Activated CD4-positive, alpha-beta T cell treated with anti-CD3 and anti-CD28 coated beads, Interleukin-2, amount 10 ng/mL, durations not matched to agents 24 days and 14 days (primary cell): ENCODE results near the gene WDR18. TPM values are rescaled to one million over a fixed set of nuclear protein-coding genes. Genes with fewer than 3 reads are reported as not detected.
"Not testable (repeated sequence)": the region's sequence is repeated elsewhere in the genome, so short reads cannot be mapped to it uniquely, and the experiment has no call there.

Experiments used
- DNase-seq: peaks from one replicate; pipeline ENCODE4 v3.0.0; 2022
- H3K27ac Mint-ChIP-seq: one replicate; pipeline ENCODE4 v1.8.0; 2022; ENCODE audit warnings: mild to moderate bottlenecking, mixed read lengths
- H3K27me3 Mint-ChIP-seq: one replicate; pipeline ENCODE4 v1.8.0; 2022; ENCODE audit warnings: mixed read lengths
- H3K36me3 Mint-ChIP-seq: one replicate; pipeline ENCODE4 v1.8.0; 2022; ENCODE audit warnings: low read depth, mild to moderate bottlenecking, mixed read lengths
- H3K4me1 Mint-ChIP-seq: one replicate; pipeline ENCODE4 v1.8.0; 2021; ENCODE audit warnings: mixed read lengths
- H3K4me3 Mint-ChIP-seq: one replicate; pipeline ENCODE4 v1.8.0; 2022; ENCODE audit warnings: mild to moderate bottlenecking, moderate library complexity, mixed read lengths
- H3K9me3 Mint-ChIP-seq: one replicate; pipeline ENCODE4 v1.8.0; 2021; ENCODE audit warnings: mixed read lengths
- intact Hi-C: fragments of 100-400 bp; cut with micrococcal nuclease; formaldehyde crosslinking; loops from one replicate; pipeline ENCODE4 v1.15.1; 2023
- total RNA-seq: library from RNA; stranded (reverse); gene quantifications from 2 replicates; pipeline ENCODE4 v1.2.3, GENCODE V29; 2022

Gene WDR18
- total RNA-seq, 1 donor from 2014 or later: 111 TPM

DNA sequence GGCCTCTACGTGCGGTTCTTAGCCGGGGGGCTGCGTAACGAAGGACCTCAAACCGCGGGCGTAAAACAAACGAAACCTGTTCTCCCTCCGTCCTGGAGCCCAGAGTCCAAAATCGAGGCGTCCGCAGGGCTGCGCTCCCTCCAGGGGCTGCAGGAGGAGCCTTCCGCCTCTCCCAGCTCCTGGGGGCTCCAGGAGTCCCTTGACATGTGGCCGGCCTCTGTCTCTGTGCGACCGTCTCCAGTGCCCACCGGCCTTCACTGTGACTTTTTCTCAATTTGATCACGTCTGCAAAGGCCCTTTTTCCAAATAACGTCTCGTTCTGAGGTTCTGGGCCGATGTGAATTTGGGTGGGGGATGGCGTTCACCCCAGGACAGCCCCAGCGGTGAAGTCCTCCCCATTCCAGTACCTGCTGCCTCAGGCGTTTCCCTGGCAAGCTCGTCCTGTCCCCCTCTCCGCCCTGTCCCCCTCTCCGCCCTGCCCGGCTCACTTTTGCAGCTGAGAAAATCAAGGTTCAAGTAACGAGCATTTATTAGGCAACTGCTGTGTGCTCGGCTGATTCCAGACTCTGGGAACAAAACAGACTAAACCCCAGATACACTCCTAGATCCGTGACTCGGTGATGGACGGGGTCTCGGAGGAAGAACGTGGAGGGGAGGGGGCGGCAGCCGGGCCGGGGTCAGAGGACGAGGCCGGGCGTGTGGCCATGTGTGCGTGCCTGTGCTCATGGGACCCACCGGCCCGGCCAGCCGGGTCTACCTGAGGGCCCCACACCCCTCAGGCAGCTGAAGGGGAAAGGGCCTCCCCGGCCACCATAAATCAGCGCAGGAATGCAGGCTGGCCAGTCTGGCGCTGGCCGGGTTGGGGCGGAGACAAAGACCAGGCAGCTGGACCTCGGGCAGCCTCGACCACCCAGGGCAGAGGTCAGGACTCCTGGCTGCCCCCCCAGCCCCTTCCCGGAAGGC is 28.1 kb upstream of the WDR18 start:
- Mint-ChIP-seq H3K4me3 (no peak overlapping the region), H3K9me3 (no peaks in the 10 kb centered on the region), H3K27ac (no peak overlapping the region), H3K27me3 (no peaks in the 10 kb centered on the region), H3K4me1 (peaks cover 6% of the 10 kb centered on the region), H3K36me3 (peaks cover 4% of the 10 kb centered on the region)
- no peak for DNase-seq
- intact Hi-C loops: no loop called here

DNA sequence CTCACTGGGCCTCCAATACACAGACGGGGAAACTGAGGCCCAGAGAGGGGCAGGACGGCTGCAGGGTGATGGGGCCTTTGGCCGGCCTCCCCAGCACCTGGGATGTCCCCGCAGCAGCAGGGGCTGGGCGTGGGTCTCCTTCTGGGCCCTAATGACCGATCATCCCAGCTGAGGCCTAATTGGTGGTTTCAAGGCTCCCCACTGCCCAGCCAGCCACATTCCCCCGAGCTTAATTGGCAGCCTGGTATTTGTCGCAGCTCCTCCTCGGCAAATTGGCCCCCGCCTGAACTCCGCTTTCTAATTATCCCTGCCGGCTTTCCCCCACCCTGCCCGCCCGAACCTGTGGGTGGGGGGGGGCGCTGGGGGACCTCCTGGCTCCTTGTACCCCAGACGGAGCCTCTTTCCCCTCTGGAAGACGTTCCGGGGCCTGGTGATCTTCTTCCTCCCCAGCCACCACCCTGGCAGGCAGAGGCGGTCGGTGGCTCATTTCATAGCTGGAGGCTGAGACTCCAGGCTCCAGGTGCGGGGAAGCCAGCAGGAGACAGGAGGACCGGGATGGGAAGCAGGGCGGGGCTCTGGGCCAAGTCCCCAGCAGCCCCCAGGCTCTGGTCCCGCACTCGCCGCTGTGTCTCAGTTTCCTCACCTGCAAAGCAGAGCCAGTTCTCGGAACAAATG is 27.2 kb upstream of the WDR18 start:
- peaks cover 6% of the 10 kb centered on the region for H3K4me1 Mint-ChIP-seq
- H3K27me3 Mint-ChIP-seq: no peaks in the 10 kb centered on the region
- no peak overlapping the region for H3K4me3 Mint-ChIP-seq

GRCh38 chr19:957578-957977 is 26.6 kb upstream of the WDR18 start:
- peaks cover 11% of the 10 kb centered on the region for H3K4me1 Mint-ChIP-seq
- DNase-seq, H3K9me3 Mint-ChIP-seq, H3K36me3 Mint-ChIP-seq, H3K27ac Mint-ChIP-seq, intact Hi-C loops, H3K27me3 Mint-ChIP-seq, H3K4me3 Mint-ChIP-seq: not testable (repeated sequence)

More for the DNA sequence above, 27.2 kb upstream of the WDR18 start:
- intact Hi-C loops: no loop called here
- Mint-ChIP-seq H3K36me3 (peaks cover 4% of the 10 kb centered on the region), H3K9me3 (no peaks in the 10 kb centered on the region), H3K27ac (no peak overlapping the region)
- no peak for DNase-seq

- H3K4me1 Mint-ChIP-seq: peaks cover 14% of the 10 kb centered on the region
- peak; percentile 65 for DNase-seq
- H3K36me3 Mint-ChIP-seq: peaks cover 9% of the 10 kb centered on the region
- H3K27ac Mint-ChIP-seq: peak overlapping the region; percentile 70
- H3K4me3 Mint-ChIP-seq: no peak overlapping the region
- no peaks in the 10 kb centered on the region for H3K27me3 Mint-ChIP-seq
- no peaks in the 10 kb centered on the region for H3K9me3 Mint-ChIP-seq
- intact Hi-C loops: no loop called here
Observed at GRCh38 chr19:958967-959855, 24.9 kb upstream of the WDR18 start.

GRCh38 chr19:960020-960419 is 24.1 kb upstream of the WDR18 start:
- Mint-ChIP-seq H3K4me3 (no peak overlapping the region), H3K9me3 (no peaks in the 10 kb centered on the region), H3K36me3 (peaks cover 16% of the 10 kb centered on the region), H3K4me1 (peaks cover 14% of the 10 kb centered on the region), H3K27ac (no peak overlapping the region), H3K27me3 (no peaks in the 10 kb centered on the region)
- intact Hi-C loops: no loop called here
- DNase-seq: no peak

DNA sequence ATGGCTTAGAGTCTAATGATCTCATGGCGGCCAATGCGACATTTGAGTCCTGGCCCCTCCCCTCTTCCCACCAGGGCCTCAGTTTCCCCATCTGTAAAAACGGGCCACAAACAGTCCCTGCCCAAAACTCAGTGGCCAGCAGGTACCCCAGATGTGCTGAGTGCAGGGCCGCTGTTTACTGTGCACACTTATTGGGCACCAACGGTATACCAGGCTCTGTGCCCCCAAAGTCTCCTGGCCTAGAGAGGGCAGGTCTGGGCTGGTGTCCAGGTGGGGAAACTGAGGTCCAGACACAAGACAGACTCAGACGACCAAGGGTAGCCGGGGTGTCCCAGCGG is 23.6 kb upstream of the WDR18 start:
- no peak for DNase-seq
- Mint-ChIP-seq H3K36me3 (peaks cover 21% of the 10 kb centered on the region), H3K27me3 (no peaks in the 10 kb centered on the region), H3K4me1 (peaks cover 16% of the 10 kb centered on the region), H3K4me3 (no peak overlapping the region), H3K27ac (no peak overlapping the region), H3K9me3 (peaks cover 3% of the 10 kb centered on the region)
- intact Hi-C loops: no loop called here

DNA sequence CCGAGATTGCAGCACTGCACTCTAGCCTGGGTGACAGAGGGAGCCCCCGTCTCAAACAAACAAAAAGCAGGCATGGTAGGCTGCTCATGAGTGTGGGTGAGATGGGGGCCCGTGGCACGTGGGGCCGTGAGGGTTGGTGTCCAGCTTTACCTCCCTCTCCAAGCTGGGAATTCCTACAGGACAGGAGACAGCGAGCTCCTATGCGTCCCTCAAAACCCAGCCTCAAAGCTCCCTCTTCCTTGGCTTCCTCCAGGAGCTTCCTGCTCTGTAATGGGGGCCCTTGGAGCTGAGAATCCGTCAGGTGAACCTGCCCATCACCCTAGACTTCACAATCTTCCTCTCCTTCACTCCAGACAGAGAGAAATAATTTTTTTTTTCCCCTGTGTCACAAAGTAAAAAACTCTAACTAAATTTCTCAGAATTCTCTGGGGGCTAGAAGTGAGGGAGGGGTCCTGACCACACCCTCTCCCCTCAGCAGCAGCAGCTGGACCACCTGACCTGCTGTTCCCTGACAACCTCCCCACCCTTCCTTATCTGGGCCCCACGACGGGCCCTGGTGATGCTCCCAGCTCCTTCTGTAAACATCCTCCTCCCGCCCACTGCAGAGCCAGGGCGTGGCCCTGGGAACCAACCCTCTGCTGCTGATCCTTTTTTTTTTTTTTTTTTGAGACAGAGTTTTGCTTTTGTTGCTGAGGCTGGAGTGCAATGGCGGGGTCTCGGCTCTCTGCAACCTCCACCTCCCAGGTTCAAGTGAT is 22.1 kb upstream of the WDR18 start:
- no peak overlapping the region for H3K4me3 Mint-ChIP-seq
- peaks cover 16% of the 10 kb centered on the region for H3K4me1 Mint-ChIP-seq
- no peaks in the 10 kb centered on the region for H3K27me3 Mint-ChIP-seq
- peak; percentile 73 for DNase-seq
- peaks cover 3% of the 10 kb centered on the region for H3K9me3 Mint-ChIP-seq
- H3K36me3 Mint-ChIP-seq: peaks cover 29% of the 10 kb centered on the region
- peak overlapping the region; percentile 70 for H3K27ac Mint-ChIP-seq
- intact Hi-C loops: no loop called here

DNA sequence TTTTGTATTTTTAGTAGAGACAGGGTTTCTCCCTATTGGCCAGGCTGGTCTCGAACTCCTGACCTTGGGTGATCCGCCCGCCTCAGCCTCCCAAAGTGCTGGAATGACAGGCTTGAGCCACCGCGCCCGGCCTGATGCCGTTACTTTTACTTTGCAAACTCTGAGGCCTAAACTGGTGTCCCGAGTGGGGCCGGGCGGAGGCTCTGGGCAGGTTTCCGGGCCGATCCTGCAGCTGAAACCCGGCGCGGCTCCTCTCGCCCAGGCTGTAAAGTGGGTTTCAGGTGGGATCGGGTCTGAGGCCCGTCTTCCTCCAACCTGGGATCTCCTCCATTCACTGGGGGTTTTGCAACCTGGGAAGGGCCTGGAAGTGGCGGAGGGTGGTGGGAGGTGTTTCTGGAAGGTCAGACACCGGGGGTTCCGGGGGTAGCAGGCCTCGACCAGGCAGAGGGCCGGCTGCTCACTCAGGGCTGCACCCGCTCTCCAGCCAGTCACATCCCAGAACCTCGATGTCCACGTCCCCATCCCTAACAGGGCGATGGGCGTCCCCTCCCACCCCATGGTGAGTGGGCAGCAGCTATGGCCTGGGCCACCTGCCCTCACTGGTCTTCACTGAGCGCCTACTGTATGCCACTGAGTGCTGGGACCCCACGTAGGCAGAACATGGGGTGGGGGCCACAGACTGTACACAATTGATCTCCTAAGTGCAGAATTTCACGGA is 21.3 kb upstream of the WDR18 start:
- Mint-ChIP-seq H3K4me1 (peaks cover 16% of the 10 kb centered on the region), H3K27ac (peak overlapping the region; percentile 25)
- intact Hi-C loops: no loop called here

DNA sequence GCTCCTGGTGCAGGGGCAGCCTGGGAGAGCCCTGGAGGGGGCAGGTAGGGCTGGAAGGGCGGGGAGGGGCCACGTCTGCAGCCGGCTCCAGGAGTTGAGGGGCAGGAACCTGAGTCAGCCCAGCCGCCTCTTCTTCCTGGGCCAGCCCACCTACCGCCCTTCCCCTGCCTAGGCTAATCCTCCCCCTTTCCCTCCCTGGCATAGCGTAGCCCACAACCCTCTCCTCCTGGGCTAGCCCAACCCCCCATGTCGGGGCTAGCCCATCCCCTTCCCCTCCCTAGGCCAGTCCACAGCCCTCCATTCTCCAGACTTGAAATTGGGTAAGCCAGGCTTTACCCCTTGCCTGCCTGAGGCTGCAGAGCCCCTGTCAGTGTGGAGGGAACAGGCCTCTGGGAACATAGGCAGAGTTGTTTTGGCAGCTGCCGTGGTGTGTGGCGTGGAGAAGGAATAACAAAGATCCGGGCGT is 20.6 kb upstream of the WDR18 start:
- Mint-ChIP-seq H3K4me1 (peaks cover 16% of the 10 kb centered on the region), H3K4me3 (no peak overlapping the region), H3K27me3 (no peaks in the 10 kb centered on the region), H3K27ac (no peak overlapping the region), H3K36me3 (peaks cover 38% of the 10 kb centered on the region), H3K9me3 (peaks cover 3% of the 10 kb centered on the region)
- intact Hi-C loops: no loop called here
- no peak for DNase-seq

More for the DNA sequence above, 21.3 kb upstream of the WDR18 start:
- H3K4me3 Mint-ChIP-seq: no peak overlapping the region
- H3K36me3 Mint-ChIP-seq: peaks cover 34% of the 10 kb centered on the region
- DNase-seq: no peak
- peaks cover 3% of the 10 kb centered on the region for H3K9me3 Mint-ChIP-seq
- no peaks in the 10 kb centered on the region for H3K27me3 Mint-ChIP-seq

- peaks cover 12% of the 10 kb centered on the region for H3K4me1 Mint-ChIP-seq
- peaks cover 40% of the 10 kb centered on the region for H3K36me3 Mint-ChIP-seq
- DNase-seq: no peak
- peaks cover 3% of the 10 kb centered on the region for H3K9me3 Mint-ChIP-seq
- no peak overlapping the region for H3K27ac Mint-ChIP-seq
- H3K27me3 Mint-ChIP-seq: no peaks in the 10 kb centered on the region
- intact Hi-C loops: no loop called here
- no peak overlapping the region for H3K4me3 Mint-ChIP-seq
Observed at GRCh38 chr19:964116-964520, 20.0 kb upstream of the WDR18 start.

DNA sequence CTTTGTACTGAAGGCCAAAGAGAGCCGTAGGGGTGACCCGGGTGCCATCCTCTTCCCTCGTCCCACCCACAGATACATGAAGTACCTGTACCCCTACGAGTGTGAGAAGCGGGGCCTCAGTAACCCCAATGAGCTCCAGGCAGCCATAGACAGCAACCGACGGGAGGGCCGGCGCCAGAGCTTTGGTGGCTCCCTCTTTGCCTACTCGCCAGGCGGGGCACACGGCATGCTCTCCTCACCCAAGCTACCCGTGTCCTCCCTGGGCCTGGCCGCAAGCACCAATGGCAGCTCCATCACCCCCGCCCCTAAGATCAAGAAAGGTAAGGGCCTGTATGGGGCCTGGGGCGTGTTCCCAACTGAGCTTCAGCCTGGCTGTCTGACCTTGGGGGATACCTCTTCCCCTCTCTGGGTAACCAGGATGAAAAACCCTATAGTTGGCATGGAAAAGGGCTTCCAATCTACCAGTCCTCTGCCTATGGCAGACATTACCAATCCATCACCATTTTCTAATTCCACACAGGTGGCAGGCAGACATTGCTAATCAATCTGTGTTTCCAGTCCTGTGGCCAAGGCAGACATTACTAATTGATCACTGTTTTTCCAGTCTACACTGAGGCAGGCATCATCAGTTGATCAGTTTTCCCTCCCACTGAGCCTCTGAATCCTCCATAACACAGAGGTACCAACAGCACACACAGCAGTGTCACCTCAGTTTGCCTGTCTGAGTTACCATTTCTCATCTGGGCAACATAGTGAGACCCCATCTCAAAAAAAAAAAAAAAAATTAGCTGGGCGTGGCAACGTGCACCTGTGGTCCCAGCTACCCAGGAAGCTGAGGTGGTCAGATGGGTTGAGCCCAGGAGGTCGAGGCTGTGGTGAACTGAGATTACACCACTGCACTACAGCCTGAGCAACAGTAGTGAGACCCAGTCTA is 19.1 kb upstream of the WDR18 start:
- H3K4me1 Mint-ChIP-seq: peaks cover 10% of the 10 kb centered on the region

More for the DNA sequence above, 19.1 kb upstream of the WDR18 start:
- H3K36me3 Mint-ChIP-seq: peaks cover 42% of the 10 kb centered on the region
- no peaks in the 10 kb centered on the region for H3K27me3 Mint-ChIP-seq
- H3K4me3 Mint-ChIP-seq: no peak overlapping the region
- no peak for DNase-seq
- intact Hi-C loops: no loop called here
- H3K9me3 Mint-ChIP-seq: peaks cover 3% of the 10 kb centered on the region
- no peak overlapping the region for H3K27ac Mint-ChIP-seq
